T-helper 2 cell treated with Interferon-gamma antibody and Interleukin-4, amounts not matched to agents 5 μg/mL and 100 μg/mL, for 36 hours (primary cell): ENCODE results near the gene ANKRD28.

Experiments
- DNase-seq: peaks from one replicate; pipeline ENCODE4 v3.0.0; 2021; ENCODE audit warnings: low spot score
- H3K27ac Mint-ChIP-seq: one replicate; pipeline ENCODE4 v1.8.0; 2021; ENCODE audit warnings: mild to moderate bottlenecking, mixed read lengths
- H3K27me3 Mint-ChIP-seq: one replicate; pipeline ENCODE4 v1.8.0; 2021; ENCODE audit warnings: low read depth, mixed read lengths
- H3K36me3 Mint-ChIP-seq: one replicate; pipeline ENCODE4 v1.8.0; 2021; ENCODE audit warnings: low read depth, mixed read lengths
- H3K4me1 Mint-ChIP-seq: one replicate; pipeline ENCODE4 v1.8.0; 2021; ENCODE audit warnings: low read depth, mixed read lengths
- H3K4me3 Mint-ChIP-seq: one replicate; pipeline ENCODE4 v1.8.0; 2022; ENCODE audit warnings: mild to moderate bottlenecking, moderate library complexity, mixed read lengths
- H3K9me3 Mint-ChIP-seq: one replicate; pipeline ENCODE4 v1.8.0; 2021; ENCODE audit warnings: mixed read lengths

Gene ANKRD28

GRCh38 chr3:15679306-15679705 is 118.5 kb downstream of the ANKRD28 start:
- no peak for DNase-seq
- peaks cover 46% of the 10 kb centered on the region for H3K36me3 Mint-ChIP-seq
- H3K27ac Mint-ChIP-seq: no peak overlapping the region
- H3K27me3 Mint-ChIP-seq: no peaks in the 10 kb centered on the region
- H3K4me3 Mint-ChIP-seq: no peak overlapping the region
- H3K9me3 Mint-ChIP-seq: no peaks in the 10 kb centered on the region
- H3K4me1 Mint-ChIP-seq: peaks cover 22% of the 10 kb centered on the region

GRCh38 chr3:15676259-15676658 is 121.5 kb downstream of the ANKRD28 start:
- H3K27me3 Mint-ChIP-seq: no peaks in the 10 kb centered on the region
- H3K4me1 Mint-ChIP-seq: peaks cover 4% of the 10 kb centered on the region

GRCh38 chr3:15673536-15673935 is 124.2 kb downstream of the ANKRD28 start:
- H3K36me3 Mint-ChIP-seq: peaks cover 37% of the 10 kb centered on the region
- no peak overlapping the region for H3K4me3 Mint-ChIP-seq
- no peak overlapping the region for H3K27ac Mint-ChIP-seq
- DNase-seq: no peak
- peaks cover 9% of the 10 kb centered on the region for H3K4me1 Mint-ChIP-seq
- no peaks in the 10 kb centered on the region for H3K9me3 Mint-ChIP-seq
- no peaks in the 10 kb centered on the region for H3K27me3 Mint-ChIP-seq

More at GRCh38 chr3:15676259-15676658, 121.5 kb downstream of the ANKRD28 start:
- DNase-seq: no peak
- Mint-ChIP-seq H3K4me3 (no peak overlapping the region), H3K36me3 (peaks cover 29% of the 10 kb centered on the region), H3K9me3 (no peaks in the 10 kb centered on the region), H3K27ac (no peak overlapping the region)

- no peaks in the 10 kb centered on the region for H3K27me3 Mint-ChIP-seq
- DNase-seq: peak; percentile 35
- no peak overlapping the region for H3K27ac Mint-ChIP-seq
- H3K4me3 Mint-ChIP-seq: peak overlapping the region; percentile 37
- H3K4me1 Mint-ChIP-seq: peaks cover 21% of the 10 kb centered on the region
- peaks cover 13% of the 10 kb centered on the region for H3K9me3 Mint-ChIP-seq
- peaks cover 68% of the 10 kb centered on the region for H3K36me3 Mint-ChIP-seq
Measured at GRCh38 chr3:15667484-15667883, 130.3 kb downstream of the ANKRD28 start.

GRCh38 chr3:15666277-15666676 is 131.5 kb downstream of the ANKRD28 start:
- no peaks in the 10 kb centered on the region for H3K27me3 Mint-ChIP-seq
- peaks cover 23% of the 10 kb centered on the region for H3K9me3 Mint-ChIP-seq
- no peak overlapping the region for H3K4me3 Mint-ChIP-seq
- peaks cover 66% of the 10 kb centered on the region for H3K36me3 Mint-ChIP-seq
- peaks cover 24% of the 10 kb centered on the region for H3K4me1 Mint-ChIP-seq
- no peak for DNase-seq
- no peak overlapping the region for H3K27ac Mint-ChIP-seq

GRCh38 chr3:15665510-15666150 is 132.1 kb downstream of the ANKRD28 start:
- DNase-seq: no peak
- Mint-ChIP-seq H3K27me3 (no peaks in the 10 kb centered on the region), H3K27ac (no peak overlapping the region), H3K36me3 (peaks cover 59% of the 10 kb centered on the region), H3K9me3 (peaks cover 26% of the 10 kb centered on the region), H3K4me1 (peaks cover 25% of the 10 kb centered on the region), H3K4me3 (no peak overlapping the region)

GRCh38 chr3:15664144-15664543 is 133.6 kb downstream of the ANKRD28 start:
- Mint-ChIP-seq H3K4me1 (peaks cover 33% of the 10 kb centered on the region), H3K4me3 (no peak overlapping the region), H3K36me3 (peaks cover 54% of the 10 kb centered on the region), H3K27ac (no peak overlapping the region), H3K27me3 (no peaks in the 10 kb centered on the region), H3K9me3 (peaks cover 32% of the 10 kb centered on the region)
- DNase-seq: no peak

- H3K27me3 Mint-ChIP-seq: no peaks in the 10 kb centered on the region
- no peak for DNase-seq
- peaks cover 32% of the 10 kb centered on the region for H3K36me3 Mint-ChIP-seq
- peaks cover 60% of the 10 kb centered on the region for H3K9me3 Mint-ChIP-seq
- H3K4me1 Mint-ChIP-seq: peaks cover 16% of the 10 kb centered on the region
- H3K4me3 Mint-ChIP-seq: no peak overlapping the region
- no peak overlapping the region for H3K27ac Mint-ChIP-seq
Measured at GRCh38 chr3:15660055-15660935, 137.5 kb downstream of the ANKRD28 start.

- Mint-ChIP-seq H3K4me3 (peak overlapping the region; percentile 13), H3K36me3 (peaks cover 28% of the 10 kb centered on the region), H3K4me1 (peaks cover 16% of the 10 kb centered on the region), H3K27me3 (no peaks in the 10 kb centered on the region), H3K9me3 (peaks cover 60% of the 10 kb centered on the region), H3K27ac (no peak overlapping the region)
- DNase-seq: no peak
Measured at GRCh38 chr3:15659254-15659975, 138.4 kb downstream of the ANKRD28 start.

GRCh38 chr3:15657016-15657415 is 140.8 kb downstream of the ANKRD28 start:
- Mint-ChIP-seq H3K9me3 (peaks cover 53% of the 10 kb centered on the region), H3K27me3 (no peaks in the 10 kb centered on the region), H3K36me3 (peaks cover 17% of the 10 kb centered on the region), H3K4me3 (no peak overlapping the region), H3K27ac (no peak overlapping the region), H3K4me1 (peaks cover 16% of the 10 kb centered on the region)
- DNase-seq: no peak

GRCh38 chr3:15656342-15656741 is 141.4 kb downstream of the ANKRD28 start:
- Mint-ChIP-seq H3K9me3 (peaks cover 46% of the 10 kb centered on the region), H3K27ac (no peak overlapping the region), H3K4me3 (no peak overlapping the region), H3K27me3 (no peaks in the 10 kb centered on the region), H3K4me1 (peaks cover 13% of the 10 kb centered on the region), H3K36me3 (peaks cover 17% of the 10 kb centered on the region)
- DNase-seq: no peak

GRCh38 chr3:15654891-15655290 is 142.9 kb downstream of the ANKRD28 start:
- Mint-ChIP-seq H3K4me1 (peaks cover 14% of the 10 kb centered on the region), H3K27ac (no peak overlapping the region), H3K9me3 (peaks cover 41% of the 10 kb centered on the region), H3K27me3 (peaks cover 3% of the 10 kb centered on the region), H3K4me3 (no peak overlapping the region), H3K36me3 (peaks cover 20% of the 10 kb centered on the region)
- DNase-seq: no peak

- H3K9me3 Mint-ChIP-seq: peaks cover 41% of the 10 kb centered on the region
- H3K36me3 Mint-ChIP-seq: peaks cover 23% of the 10 kb centered on the region
- no peak overlapping the region for H3K27ac Mint-ChIP-seq
- H3K27me3 Mint-ChIP-seq: peaks cover 8% of the 10 kb centered on the region
- no peak for DNase-seq
- H3K4me3 Mint-ChIP-seq: no peak overlapping the region
- H3K4me1 Mint-ChIP-seq: peaks cover 14% of the 10 kb centered on the region
Measured at GRCh38 chr3:15654127-15654526, 143.7 kb downstream of the ANKRD28 start.

- Mint-ChIP-seq H3K27ac (no peak overlapping the region), H3K9me3 (peaks cover 33% of the 10 kb centered on the region), H3K4me1 (peaks cover 18% of the 10 kb centered on the region), H3K4me3 (no peak overlapping the region), H3K27me3 (peaks cover 8% of the 10 kb centered on the region), H3K36me3 (peaks cover 24% of the 10 kb centered on the region)
- DNase-seq: no peak
Measured at GRCh38 chr3:15653321-15653720, 144.5 kb downstream of the ANKRD28 start.
